Gastrocnemius medialis (tissue), 4 donors: Measurements from ENCODE around the gene MEDAG.

Source experiments
- POLR2A ChIP-seq, 2 donors: fragments of 450-650 bp; IDR thresholded peaks; one replicate each; pipeline ENCODE4 v1.6.1; 2017; ENCODE audit warnings: antibody characterized with exemption in 2 of 2, mild to moderate bottlenecking in 2 of 2, moderate library complexity in 2 of 2
- TF ChIP-seq, protein P1 (sequence below), 5 experiments: fragments of 450-650 bp in 3 of 5; fragments of 200-600 bp in 2 of 5; sonication (generic) in 2 of 5; IDR thresholded peaks in 4 of 5; conservative IDR thresholded peaks in 1 of 5; 1 replicate in 4 of 5; 2 replicates in 1 of 5; pipeline ENCODE4 v1.5.1; 2016 to 2019; ENCODE audit warnings: antibody characterized with exemption in 5 of 5, mild to moderate bottlenecking in 3 of 5, moderate library complexity in 3 of 5

DNA sequence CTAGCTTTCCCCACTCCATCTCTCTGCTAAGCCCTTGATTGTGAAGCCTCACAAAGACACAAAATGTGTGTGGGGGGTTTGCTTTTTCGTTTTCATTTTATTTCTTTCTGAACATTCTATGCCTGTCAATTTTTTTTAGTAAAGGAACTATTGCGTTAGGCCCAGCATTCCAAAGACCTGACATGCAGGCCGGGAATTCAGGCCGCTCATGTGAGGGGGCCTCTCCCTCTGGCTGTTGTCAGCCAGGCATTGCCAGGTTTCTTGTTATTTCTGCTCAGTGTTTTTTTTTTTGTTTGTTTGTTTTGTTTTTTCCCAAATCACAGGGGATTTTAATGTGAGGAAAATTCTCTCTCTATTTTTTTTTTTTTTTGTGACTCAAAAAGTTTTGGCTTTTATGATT lies 10.3 kb upstream of the MEDAG start:
- no peak for TF ChIP-seq POLR2A (IDR thresholded peaks at IDR 0.05)
- TF ChIP-seq, protein P1, sequence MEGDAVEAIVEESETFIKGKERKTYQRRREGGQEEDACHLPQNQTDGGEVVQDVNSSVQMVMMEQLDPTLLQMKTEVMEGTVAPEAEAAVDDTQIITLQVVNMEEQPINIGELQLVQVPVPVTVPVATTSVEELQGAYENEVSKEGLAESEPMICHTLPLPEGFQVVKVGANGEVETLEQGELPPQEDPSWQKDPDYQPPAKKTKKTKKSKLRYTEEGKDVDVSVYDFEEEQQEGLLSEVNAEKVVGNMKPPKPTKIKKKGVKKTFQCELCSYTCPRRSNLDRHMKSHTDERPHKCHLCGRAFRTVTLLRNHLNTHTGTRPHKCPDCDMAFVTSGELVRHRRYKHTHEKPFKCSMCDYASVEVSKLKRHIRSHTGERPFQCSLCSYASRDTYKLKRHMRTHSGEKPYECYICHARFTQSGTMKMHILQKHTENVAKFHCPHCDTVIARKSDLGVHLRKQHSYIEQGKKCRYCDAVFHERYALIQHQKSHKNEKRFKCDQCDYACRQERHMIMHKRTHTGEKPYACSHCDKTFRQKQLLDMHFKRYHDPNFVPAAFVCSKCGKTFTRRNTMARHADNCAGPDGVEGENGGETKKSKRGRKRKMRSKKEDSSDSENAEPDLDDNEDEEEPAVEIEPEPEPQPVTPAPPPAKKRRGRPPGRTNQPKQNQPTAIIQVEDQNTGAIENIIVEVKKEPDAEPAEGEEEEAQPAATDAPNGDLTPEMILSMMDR (IDR thresholded peaks at IDR 0.05 in 4 of 5, conservative IDR thresholded peaks at IDR 0.05 in 1 of 5) = no peak
